AG04450 (cell line): ENCODE results near the gene BANP. TPM values are rescaled to one million over a fixed set of nuclear protein-coding genes. Genes with fewer than 3 reads are reported as not detected.
"Not testable (repeated sequence)": the region's sequence is repeated elsewhere in the genome, so short reads cannot be mapped to it uniquely, and the experiment has no call there.

Source experiments
- CTCF ChIA-PET: fragments of 300-600, 350-600 bp; formaldehyde crosslinking; extraction: SDS; loops from one replicate; lab custom pipeline; 2022; ENCODE audit warnings: antibody characterized with exemption, inconsistent platforms; lab: Charles Lee
- POLR2A ChIA-PET: fragments of 350-600 bp; formaldehyde crosslinking; extraction: SDS; loops from one replicate; lab custom pipeline; 2021; ENCODE audit warnings: antibody characterized with exemption, inconsistent platforms; lab: Yijun Ruan, JAX
- DNase-seq: peaks from one replicate; pipeline ENCODE4 v3.0.0-alpha.2; 2011; ENCODE audit warnings: low read depth, low spot score
- H3K27ac ChIP-seq: one replicate; pipeline ENCODE4 v1.5.1; 2012; ENCODE audit warnings: low read depth, low read length, control low read depth
- H3K27me3 ChIP-seq: one replicate; pipeline ENCODE4 v1.6.0; 2012; ENCODE audit warnings: low read length; ENCODE audit not compliant: control insufficient read depth, insufficient read depth
- H3K4me3 ChIP-seq: 2 replicates; pipeline ENCODE4 v1.5.1; 2011; ENCODE audit warnings: mild to moderate bottlenecking, low read depth, low read length, control low read depth
- H3K9me3 ChIP-seq: 2 replicates; pipeline ENCODE4 v1.5.1; 2012; ENCODE audit warnings: low read length; ENCODE audit not compliant: control insufficient read depth, insufficient read depth
- polyA plus RNA-seq: library from polyadenylated mRNA; depleted of rRNA; stranded (reverse); fragments of >200 nt; gene quantifications from 2 replicates; pipeline ENCODE4 v1.2.3, GENCODE V29; 2011
- TF ChIP-seq, protein P1 (sequence below): IDR thresholded peaks from 2 replicates; pipeline ENCODE4 v1.5.1; 2011; ENCODE audit warnings: low read depth, low read length, control low read depth, inconsistent platforms

BANP gene
- polyA plus RNA-seq, 1 experiment: 18.6 TPM

DNA sequence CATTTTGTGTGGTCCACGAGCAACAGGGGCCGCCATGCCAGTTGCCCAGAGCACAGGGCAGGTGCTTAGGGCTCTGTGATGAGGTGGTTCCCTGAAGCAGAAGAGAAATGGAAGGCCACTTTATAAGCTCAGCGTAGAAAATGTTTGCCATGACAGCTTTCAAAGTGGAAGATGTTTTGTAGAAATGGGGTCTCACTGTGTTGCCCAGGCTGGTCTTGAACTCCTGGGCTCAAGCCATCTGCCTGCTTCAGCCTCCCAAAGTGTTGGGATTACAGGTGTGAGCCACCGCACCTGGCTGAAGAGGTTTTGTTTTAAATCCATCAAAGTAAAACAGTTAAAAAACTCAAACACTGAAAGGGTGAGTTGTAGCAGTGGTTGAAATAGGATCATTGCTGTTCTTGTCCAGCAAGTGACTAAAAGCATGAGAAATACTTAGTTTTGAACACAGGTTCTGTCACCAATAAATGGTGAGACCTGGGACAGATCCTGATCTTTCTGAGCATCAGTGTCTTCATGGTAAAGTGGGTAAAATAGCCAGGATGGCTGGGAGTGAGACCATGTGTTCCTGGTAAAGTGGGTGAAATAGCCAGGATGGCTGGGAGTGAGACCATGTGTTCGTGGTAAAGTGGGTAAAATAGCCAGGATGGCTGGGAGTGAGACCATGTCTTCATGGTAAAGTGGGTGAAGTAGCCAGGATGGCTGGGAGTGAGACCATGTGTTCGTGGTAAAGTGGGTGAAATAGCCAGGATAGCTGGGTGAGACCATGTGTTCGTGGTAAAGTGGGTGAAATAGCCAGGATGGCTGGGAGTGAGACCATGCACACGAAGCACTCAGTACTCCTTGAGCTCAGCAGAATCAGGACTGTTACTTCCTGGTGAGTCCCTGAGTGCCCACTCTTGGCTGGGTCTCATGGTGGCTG, 46.0 kb downstream of the BANP start:
- Histone ChIP-seq H3K4me3 (no peak overlapping the region), H3K9me3 (no peaks in the 10 kb centered on the region; the same call in 1 of the 2 replicates), H3K27me3 (no peaks in the 10 kb centered on the region), H3K27ac (no peak overlapping the region)
- ChIA-PET CTCF (interaction anchor here (0.6 kb wide), 2 partner anchors 108 to 218 kb away, joined by 3 to 5 read pairs; no protein-coding TSS in a partner anchor), POLR2A (no interaction called here)
- no peak for DNase-seq
- TF ChIP-seq, protein P1, sequence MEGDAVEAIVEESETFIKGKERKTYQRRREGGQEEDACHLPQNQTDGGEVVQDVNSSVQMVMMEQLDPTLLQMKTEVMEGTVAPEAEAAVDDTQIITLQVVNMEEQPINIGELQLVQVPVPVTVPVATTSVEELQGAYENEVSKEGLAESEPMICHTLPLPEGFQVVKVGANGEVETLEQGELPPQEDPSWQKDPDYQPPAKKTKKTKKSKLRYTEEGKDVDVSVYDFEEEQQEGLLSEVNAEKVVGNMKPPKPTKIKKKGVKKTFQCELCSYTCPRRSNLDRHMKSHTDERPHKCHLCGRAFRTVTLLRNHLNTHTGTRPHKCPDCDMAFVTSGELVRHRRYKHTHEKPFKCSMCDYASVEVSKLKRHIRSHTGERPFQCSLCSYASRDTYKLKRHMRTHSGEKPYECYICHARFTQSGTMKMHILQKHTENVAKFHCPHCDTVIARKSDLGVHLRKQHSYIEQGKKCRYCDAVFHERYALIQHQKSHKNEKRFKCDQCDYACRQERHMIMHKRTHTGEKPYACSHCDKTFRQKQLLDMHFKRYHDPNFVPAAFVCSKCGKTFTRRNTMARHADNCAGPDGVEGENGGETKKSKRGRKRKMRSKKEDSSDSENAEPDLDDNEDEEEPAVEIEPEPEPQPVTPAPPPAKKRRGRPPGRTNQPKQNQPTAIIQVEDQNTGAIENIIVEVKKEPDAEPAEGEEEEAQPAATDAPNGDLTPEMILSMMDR: no peak

DNA sequence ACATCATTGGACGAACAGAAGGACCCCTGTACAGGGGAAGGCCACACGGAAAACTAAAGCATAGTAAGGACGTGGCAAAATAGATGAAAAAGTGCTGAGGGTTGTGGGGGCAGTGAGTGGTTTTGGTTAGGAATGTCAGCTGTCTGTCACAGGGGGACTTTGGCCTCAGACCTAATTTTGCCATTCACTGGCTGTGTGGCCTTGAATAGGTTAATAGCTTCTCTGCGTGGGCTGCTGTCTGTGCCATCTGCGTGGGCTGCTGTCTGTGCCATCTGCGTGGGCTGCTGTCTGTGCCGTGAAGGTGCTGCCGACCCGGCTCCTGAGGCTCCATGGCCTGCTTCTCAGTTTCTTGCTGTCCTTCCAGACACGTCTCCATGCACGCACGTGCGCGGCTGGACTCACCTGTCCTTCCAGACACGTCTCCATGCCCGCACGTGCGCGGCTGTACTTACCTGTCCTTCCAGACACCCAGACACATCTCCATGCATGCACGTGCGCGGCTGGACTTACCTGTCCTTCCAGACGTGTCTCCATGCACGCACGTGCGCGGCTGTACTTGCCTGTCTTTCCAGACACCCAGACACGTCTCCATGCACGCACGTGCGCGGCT, 47.1 kb downstream of the BANP start:
- H3K27me3 ChIP-seq, POLR2A ChIA-PET, H3K27ac ChIP-seq, DNase-seq, H3K4me3 ChIP-seq, H3K9me3 ChIP-seq: not testable (repeated sequence)
- CTCF ChIA-PET: interaction anchor here (0.6 kb wide), 1 partner anchor 219 kb away, joined by 5 read pairs; no protein-coding TSS in a partner anchor

DNA sequence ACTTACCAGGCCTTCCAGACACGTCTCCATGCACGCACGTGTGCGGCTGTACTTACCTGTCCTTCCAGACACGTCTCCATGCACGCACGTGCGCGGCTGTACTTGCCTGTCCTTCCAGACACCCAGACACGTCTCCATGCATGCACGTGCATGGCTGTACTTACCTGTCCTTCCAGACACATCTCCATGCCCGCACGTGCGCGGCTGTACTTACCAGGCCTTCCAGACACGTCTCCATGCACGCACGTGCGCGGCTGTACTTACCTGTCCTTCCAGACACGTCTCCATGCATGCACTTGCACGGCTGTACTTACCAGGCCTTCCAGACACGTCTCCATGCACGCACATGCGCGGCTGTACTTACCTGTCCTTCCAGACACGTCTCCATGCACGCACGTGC, 47.8 kb downstream of the BANP start:
- DNase-seq, H3K4me3 ChIP-seq, H3K9me3 ChIP-seq, H3K27ac ChIP-seq, CTCF ChIA-PET, POLR2A ChIA-PET, H3K27me3 ChIP-seq: not testable (repeated sequence)

DNA sequence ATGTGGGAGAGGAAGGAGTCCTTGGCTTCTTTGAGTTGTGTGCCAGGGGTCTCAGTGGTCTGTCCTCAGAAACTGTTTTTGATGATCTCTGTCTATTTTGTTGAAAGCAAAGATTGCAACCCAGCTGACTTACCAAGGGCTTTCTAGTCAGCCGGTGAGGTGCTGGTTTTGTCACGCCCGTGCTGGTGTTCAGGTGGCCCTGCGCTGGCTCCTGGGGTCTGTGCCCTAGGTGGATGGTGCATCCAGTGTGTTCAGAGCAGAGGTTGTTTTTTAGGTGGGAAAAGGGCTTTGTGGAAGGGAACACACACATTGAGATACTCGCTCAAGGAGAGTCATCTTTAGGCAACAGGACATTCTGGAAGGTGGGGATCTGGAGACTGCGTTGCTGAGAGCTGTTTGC, 51.0 kb downstream of the BANP start:
- Histone ChIP-seq H3K9me3 (no peaks in the 10 kb centered on the region; the same call in 1 of the 2 replicates), H3K4me3 (no peak overlapping the region), H3K27ac (no peak overlapping the region), H3K27me3 (no peaks in the 10 kb centered on the region)
- ChIA-PET CTCF (interaction anchor here (0.7 kb wide), 1 partner anchor 488 kb away, joined by 4 read pairs; no protein-coding TSS in a partner anchor), POLR2A (no interaction called here)
- no peak for DNase-seq
- TF ChIP-seq, protein P1: no peak

DNA sequence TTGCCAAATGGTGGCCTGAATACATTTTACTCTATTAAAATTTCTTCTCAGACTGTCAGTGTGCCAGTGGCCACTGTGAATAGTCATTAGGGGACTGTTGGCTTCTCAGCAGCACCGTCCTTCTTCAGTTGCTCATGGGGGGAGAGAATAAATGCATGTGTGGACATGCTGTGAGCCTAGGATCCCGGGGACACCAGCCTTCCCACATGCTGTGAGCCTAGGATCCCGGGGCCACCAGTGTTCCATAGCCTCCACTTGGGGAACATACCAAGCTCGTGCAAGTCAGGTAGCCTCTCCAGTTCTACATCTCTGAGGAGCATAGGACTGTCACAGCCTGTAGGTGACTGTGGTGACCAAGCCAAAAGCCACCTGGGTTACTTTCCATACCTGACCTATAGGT, 51.5 kb downstream of the BANP start:
- CTCF ChIA-PET: no interaction called here
- TF ChIP-seq, protein P1: no peak
- Histone ChIP-seq H3K27me3 (no peaks in the 10 kb centered on the region), H3K9me3 (no peaks in the 10 kb centered on the region; the same call in 1 of the 2 replicates), H3K4me3 (no peak overlapping the region), H3K27ac (no peak overlapping the region)
- POLR2A ChIA-PET: no interaction called here
- no peak for DNase-seq
